ENCODE data around the gene SLC12A7.

- TF ChIP-seq CTCF (conservative IDR thresholded peaks at IDR 0.05 in 1 of 2, IDR thresholded peaks at IDR 0.05 in 1 of 2; ENCODE audit: low read depth in 1 of 2, low read length in 2 of 2) (no peak), EZH2 (IDR thresholded peaks at IDR 0.05; ENCODE audit: low read length, missing control alignments) (no peak)
Measured at GRCh38 chr5:1055896-1056610, 55.8 kb downstream of the SLC12A7 start.
